PC-3 (cell line): Measurements from ENCODE around the gene STARD10. TPM values are rescaled to one million over a fixed set of nuclear protein-coding genes. Genes with fewer than 3 reads are reported as not detected.

Experiments
- ATAC-seq: fragments of 200-7000 bp; cut with Tn5 transposase; 2 replicates; pipeline ENCODE4 v1.9.1; 2020; ENCODE audit warnings: mild to moderate bottlenecking, moderate library complexity
- BruUV-seq: library from RNA; stranded (reverse); fragments of 400-500 nt; replicated peaks from 2 replicates; lab custom pipeline; 2021; lab: Mats Ljungman, UMichigan
- CTCF ChIA-PET: fragments of 300-600 bp; sonication (Branson Sonifier 250); formaldehyde crosslinking; loops from one replicate; lab custom pipeline; 2022; ENCODE audit warnings: antibody characterized with exemption; lab: Charles Lee
- POLR2A ChIA-PET: fragments of 300-600 bp; sonication (Branson Sonifier 250); formaldehyde crosslinking; loops from one replicate; lab custom pipeline; 2022; ENCODE audit warnings: antibody characterized with exemption; ENCODE audit not compliant: unreplicated experiment; lab: Charles Lee
- DNase-seq: peaks from one replicate; pipeline ENCODE4 v3.0.0-alpha.2; 2015
- H2AFZ ChIP-seq: fragments of 300-600 bp; sonication (generic); 2 replicates; pipeline ENCODE4 v1.6.0; 2016; ENCODE audit warnings: antibody characterized with exemption, low read length
- H3F3A ChIP-seq: fragments of 300-600 bp; sonication (generic); one replicate; pipeline ENCODE4 v1.6.0; 2017; ENCODE audit warnings: antibody characterized with exemption, low read length, control low read depth, mild to moderate bottlenecking; ENCODE audit not compliant: unreplicated experiment
- H3K27ac ChIP-seq: fragments of 300-600 bp; sonication (generic); 2 replicates; pipeline ENCODE4 v1.5.1; 2016; ENCODE audit warnings: mild to moderate bottlenecking, low read length
- H3K27me3 ChIP-seq: fragments of 300-600 bp; sonication (generic); 2 replicates; pipeline ENCODE4 v1.6.1; 2016; ENCODE audit warnings: low read length, mixed read lengths
- H3K36me3 ChIP-seq: fragments of 300-600 bp; sonication (generic); 2 replicates; pipeline ENCODE4 v1.6.1; 2016; ENCODE audit warnings: low read depth, mixed run types, low read length, mixed read lengths
- H3K4me1 ChIP-seq: fragments of 300-600 bp; sonication (generic); 2 replicates; pipeline ENCODE4 v1.5.1; 2016; ENCODE audit warnings: low read length; ENCODE audit not compliant: insufficient read depth
- H3K4me2 ChIP-seq: fragments of 300-600 bp; sonication (generic); 2 replicates; pipeline ENCODE4 v1.6.0; 2016; ENCODE audit warnings: low read length
- H3K4me3 ChIP-seq: fragments of 300-600 bp; sonication (generic); 2 replicates; pipeline ENCODE4 v1.5.1; 2016; ENCODE audit warnings: mild to moderate bottlenecking, low read length, mixed read lengths
- H3K79me2 ChIP-seq: fragments of 300-600 bp; sonication (generic); 2 replicates; pipeline ENCODE4 v1.6.1; 2017; ENCODE audit warnings: low read length, mixed read lengths
- H3K9ac ChIP-seq: fragments of 300-600 bp; sonication (generic); 2 replicates; pipeline ENCODE4 v1.6.0; 2016; ENCODE audit warnings: mild to moderate bottlenecking, low read length
- H3K9me2 ChIP-seq: fragments of 300-600 bp; sonication (generic); replicated peaks from 2 replicates; pipeline ENCODE4 v1.6.1; 2016; ENCODE audit warnings: mixed run types, low read length, mixed read lengths
- H3K9me3 ChIP-seq: fragments of 300-600 bp; sonication (generic); 2 replicates; pipeline ENCODE4 v1.6.1; 2016; ENCODE audit warnings: low read length, mixed read lengths
- H4K20me1 ChIP-seq: fragments of 300-600 bp; sonication (generic); 2 replicates; pipeline ENCODE4 v1.6.1; 2016; ENCODE audit warnings: low read length, mixed read lengths
- CTCF ChIP-seq: fragments of 300-600 bp; sonication (generic); conservative IDR thresholded peaks from 2 replicates; pipeline ENCODE4 v1.5.1; 2017; ENCODE audit warnings: antibody characterized with exemption, low read depth, mild to moderate bottlenecking, low read length
- EZH2 ChIP-seq: fragments of 300-600 bp; sonication (generic); IDR thresholded peaks from one replicate; pipeline ENCODE4 v1.6.1; 2017; ENCODE audit warnings: antibody characterized with exemption, mild to moderate bottlenecking, low read length; ENCODE audit not compliant: unreplicated experiment
- EZH2phosphoT487 ChIP-seq: fragments of 300-600 bp; sonication (generic); IDR thresholded peaks from 2 replicates; pipeline ENCODE4 v1.6.1; 2018; ENCODE audit warnings: mild to moderate bottlenecking, antibody characterized with exemption, low read length, borderline replicate concordance
- intact Hi-C: fragments of 100-400 bp; cut with micrococcal nuclease; formaldehyde crosslinking; loops from 2 replicates; pipeline ENCODE4 v1.9.0; 2023
- total RNA-seq: library from RNA; depleted of rRNA; stranded (reverse); fragments of >200 nt; gene quantifications from 2 replicates; pipeline ENCODE4 v1.2.3, GENCODE V29; 2014

Gene STARD10
- total RNA-seq, 1 experiment from 2014 or later = 284 TPM

- Histone ChIP-seq H3K79me2 (peaks cover 65% of the 10 kb centered on the region), H3K9me2 (no peaks in the 10 kb centered on the region), H3K4me3 (no peak overlapping the region), H2AFZ (no peak overlapping the region), H3F3A (no peaks in the 10 kb centered on the region), H3K27me3 (no peaks in the 10 kb centered on the region), H3K9ac (peak overlapping the region; percentile 64; the same call in 1 of the 2 replicates), H3K27ac (peak overlapping the region; percentile 84), H3K36me3 (0 out of 2 replicates have a peak, but pooled peaks cover 3% of the 10 kb centered on the region), H3K4me2 (peak overlapping the region; percentile 58), H3K9me3 (no peaks in the 10 kb centered on the region), H4K20me1 (no peaks in the 10 kb centered on the region), H3K4me1 (peaks cover 59% of the 10 kb centered on the region)
- DNase-seq (no peak), ATAC-seq (no peak)
- ChIA-PET POLR2A (no interaction called here), CTCF (no interaction called here)
- TF ChIP-seq CTCF = no peak
- TF ChIP-seq EZH2 = no peak
- TF ChIP-seq EZH2phosphoT487 = no peak
- intact Hi-C loops = no loop called here
- BruUV-seq = no TSS peak
These were observed 56.5 kb downstream of the STARD10 start for GRCh38 chr11:72737336-72737735.

DNA sequence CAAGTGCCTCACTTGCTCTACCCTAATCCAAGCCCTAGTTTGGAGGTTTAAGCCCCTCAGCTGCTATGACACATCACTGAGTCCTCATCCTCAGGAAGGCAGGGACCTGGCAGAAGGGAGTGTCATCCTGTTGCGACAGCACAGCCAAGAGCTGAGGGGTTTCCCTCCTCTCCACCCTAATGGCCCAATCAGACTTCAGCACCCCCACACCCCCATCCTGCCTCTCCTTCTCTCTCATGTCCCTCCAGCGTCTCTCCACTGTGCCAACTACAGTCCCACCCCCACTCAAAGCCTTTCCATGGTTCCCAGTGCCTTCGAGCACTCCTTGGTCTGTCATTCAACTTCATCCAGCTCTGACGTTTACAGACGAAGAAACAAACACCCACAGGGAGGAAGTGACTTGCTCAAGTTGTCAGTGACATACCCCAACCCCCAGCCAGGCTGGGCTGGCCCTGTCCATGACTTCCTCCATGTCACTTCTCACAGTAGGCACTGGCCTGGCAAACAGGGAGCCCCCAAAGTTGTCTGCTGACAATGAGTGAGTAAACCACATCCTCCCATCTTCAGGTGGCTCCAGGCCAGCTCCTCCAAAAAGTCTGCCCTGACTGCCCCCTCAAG is 57.3 kb downstream of the STARD10 start:
- BruUV-seq = no TSS peak
- H3K9me2 ChIP-seq = no peaks in the 10 kb centered on the region
- no peaks in the 10 kb centered on the region for H3K27me3 ChIP-seq
- no peaks in the 10 kb centered on the region for H4K20me1 ChIP-seq
- H3K4me2 ChIP-seq = peak overlapping the region; percentile 58
- POLR2A ChIA-PET = no interaction called here
- ATAC-seq (peak; percentile 73), DNase-seq (peak; percentile 85)
- H2AFZ ChIP-seq = peak overlapping the region; percentile 56
- no peaks in the 10 kb centered on the region for H3K9me3 ChIP-seq
- peak overlapping the region; percentile 64 for H3K9ac ChIP-seq
- H3K4me3 ChIP-seq = no peak overlapping the region
- CTCF ChIA-PET = no interaction called here
- intact Hi-C loops = no loop called here
- no peaks in the 10 kb centered on the region for H3F3A ChIP-seq
- TF ChIP-seq CTCF = no peak
- no peak for TF ChIP-seq EZH2
- TF ChIP-seq EZH2phosphoT487 = no peak
- H3K36me3 ChIP-seq = 0 out of 2 replicates have a peak, but pooled peaks cover 4% of the 10 kb centered on the region
- H3K27ac ChIP-seq = peak overlapping the region; percentile 84
- H3K4me1 ChIP-seq = peaks cover 52% of the 10 kb centered on the region
- H3K79me2 ChIP-seq = peaks cover 57% of the 10 kb centered on the region

- no peaks in the 10 kb centered on the region for H3K27me3 ChIP-seq
- no peaks in the 10 kb centered on the region for H3K9me3 ChIP-seq
- ATAC-seq (peak; percentile 15; the same call in 1 of the 2 replicates), DNase-seq (peak; percentile 67)
- H3K9me2 ChIP-seq = no peaks in the 10 kb centered on the region
- no peak overlapping the region for H3K4me3 ChIP-seq
- no peak overlapping the region for H2AFZ ChIP-seq
- BruUV-seq = no TSS peak
- no peaks in the 10 kb centered on the region for H4K20me1 ChIP-seq
- H3F3A ChIP-seq = no peaks in the 10 kb centered on the region
- TF ChIP-seq CTCF = no peak
- no peak for TF ChIP-seq EZH2phosphoT487
- no peak for TF ChIP-seq EZH2
- POLR2A ChIA-PET = no interaction called here
- peak overlapping the region; percentile 58; the same call in 1 of the 2 replicates for H3K4me2 ChIP-seq
- H3K4me1 ChIP-seq = peaks cover 42% of the 10 kb centered on the region
- peak overlapping the region; percentile 64 for H3K9ac ChIP-seq
- H3K36me3 ChIP-seq = peaks cover 11% of the 10 kb centered on the region; the same call in 1 of the 2 replicates
- CTCF ChIA-PET = no interaction called here
- intact Hi-C loops = no loop called here
- peak overlapping the region; percentile 84 for H3K27ac ChIP-seq
- H3K79me2 ChIP-seq = peaks cover 49% of the 10 kb centered on the region
These were observed 58.3 kb downstream of the STARD10 start for GRCh38 chr11:72735495-72736027.
